ENCODE measurements around the gene GLDC. TPM values are rescaled to one million over a fixed set of nuclear protein-coding genes. Genes with fewer than 3 reads are reported as not detected.

Gene GLDC
- total and polyA plus RNA-seq, 2 donors, result 0.74 to 2.9 TPM

GRCh38 chr9:6644346-6645104 is 1.0 kb downstream of the GLDC start:
- Histone ChIP-seq H3K27ac (ENCODE audit: low read depth) (no peak overlapping the region), H3K4me1 (ENCODE audit: insufficient read depth) (no peaks in the 10 kb centered on the region), H3K36me3 (ENCODE audit: insufficient read depth) (no peaks in the 10 kb centered on the region), H3K4me3 (ENCODE audit: low read depth, low read length) (no peak overlapping the region)
- DNase-seq (ENCODE audit: extremely low spot score), result no peak
- 6% methylated on average over 26 of the region's 26 CpGs for WGBS

GRCh38 chr9:6641961-6642360 is 3.6 kb downstream of the GLDC start:
- Histone ChIP-seq H3K27ac (ENCODE audit: low read depth) (no peak overlapping the region), H3K4me1 (ENCODE audit: insufficient read depth) (no peaks in the 10 kb centered on the region), H3K4me3 (ENCODE audit: low read depth, low read length) (no peak overlapping the region), H3K36me3 (ENCODE audit: insufficient read depth) (no peaks in the 10 kb centered on the region)
- no peak for DNase-seq (ENCODE audit: extremely low spot score)
- WGBS, result 80% methylated on average over 2 of the region's 2 CpGs

- WGBS, result 69% methylated on average over 2 of the region's 2 CpGs
- no peaks in the 10 kb centered on the region for H3K4me1 ChIP-seq (ENCODE audit: insufficient read depth)
- H3K4me3 ChIP-seq (ENCODE audit: low read depth, low read length), result no peak overlapping the region
- no peaks in the 10 kb centered on the region for H3K36me3 ChIP-seq (ENCODE audit: insufficient read depth)
- DNase-seq (ENCODE audit: extremely low spot score), result no peak
- no peak overlapping the region for H3K27ac ChIP-seq (ENCODE audit: low read depth)
Measured at GRCh38 chr9:6641561-6641960, 4.0 kb downstream of the GLDC start.

GRCh38 chr9:6641056-6641455 is 4.5 kb downstream of the GLDC start:
- Histone ChIP-seq H3K36me3 (ENCODE audit: insufficient read depth) (no peaks in the 10 kb centered on the region), H3K4me1 (ENCODE audit: insufficient read depth) (no peaks in the 10 kb centered on the region), H3K4me3 (ENCODE audit: low read depth, low read length) (no peak overlapping the region), H3K27ac (ENCODE audit: low read depth) (no peak overlapping the region)
- DNase-seq (ENCODE audit: extremely low spot score), result no peak
- WGBS, result 66% methylated on average over 5 of the region's 5 CpGs

- Histone ChIP-seq H3K4me3 (ENCODE audit: low read depth, low read length) (no peak overlapping the region), H3K27ac (ENCODE audit: low read depth) (no peak overlapping the region), H3K4me1 (ENCODE audit: insufficient read depth) (no peaks in the 10 kb centered on the region), H3K36me3 (ENCODE audit: insufficient read depth) (no peaks in the 10 kb centered on the region)
- no peak for DNase-seq (ENCODE audit: extremely low spot score)
- 67% methylated on average over 9 of the region's 9 CpGs for WGBS
Measured at GRCh38 chr9:6640268-6641051, 5.1 kb downstream of the GLDC start.

- Histone ChIP-seq H3K36me3 (ENCODE audit: insufficient read depth) (no peaks in the 10 kb centered on the region), H3K27ac (ENCODE audit: low read depth) (no peak overlapping the region), H3K4me3 (ENCODE audit: low read depth, low read length) (no peak overlapping the region), H3K4me1 (ENCODE audit: insufficient read depth) (no peaks in the 10 kb centered on the region)
- 59% methylated on average over 3 of the region's 3 CpGs for whole genome bisulfite sequencing
- no peak for DNase-seq (ENCODE audit: extremely low spot score)
Measured at GRCh38 chr9:6639622-6640021, 5.9 kb downstream of the GLDC start.

- H3K4me1 ChIP-seq (ENCODE audit: insufficient read depth), result no peaks in the 10 kb centered on the region
- H3K4me3 ChIP-seq (ENCODE audit: low read depth, low read length), result no peak overlapping the region
- DNase-seq (ENCODE audit: extremely low spot score), result no peak
- no peak overlapping the region for H3K27ac ChIP-seq (ENCODE audit: low read depth)
- 83% methylated on average over 7 of the region's 7 CpGs for WGBS
- no peaks in the 10 kb centered on the region for H3K36me3 ChIP-seq (ENCODE audit: insufficient read depth)
Measured at GRCh38 chr9:6634444-6634843, 11.1 kb downstream of the GLDC start.

GRCh38 chr9:6633378-6633777 is 12.2 kb downstream of the GLDC start:
- WGBS, result 74% methylated on average over 3 of the region's 3 CpGs
- no peak for DNase-seq (ENCODE audit: extremely low spot score)
- Histone ChIP-seq H3K4me3 (ENCODE audit: low read depth, low read length) (no peak overlapping the region), H3K4me1 (ENCODE audit: insufficient read depth) (peaks cover 1% of the 10 kb centered on the region), H3K27ac (ENCODE audit: low read depth) (no peak overlapping the region), H3K36me3 (ENCODE audit: insufficient read depth) (no peaks in the 10 kb centered on the region)

GRCh38 chr9:6632516-6633183 is 12.9 kb downstream of the GLDC start:
- no peak overlapping the region for H3K27ac ChIP-seq (ENCODE audit: low read depth)
- H3K4me3 ChIP-seq (ENCODE audit: low read depth, low read length), result no peak overlapping the region
- H3K4me1 ChIP-seq (ENCODE audit: insufficient read depth), result peaks cover 2% of the 10 kb centered on the region
- no peaks in the 10 kb centered on the region for H3K36me3 ChIP-seq (ENCODE audit: insufficient read depth)
- 71% methylated on average over 19 of the region's 19 CpGs for WGBS
- no peak for DNase-seq (ENCODE audit: extremely low spot score)

GRCh38 chr9:6631207-6631512 is 14.4 kb downstream of the GLDC start:
- Histone ChIP-seq H3K36me3 (ENCODE audit: insufficient read depth) (no peaks in the 10 kb centered on the region), H3K4me3 (ENCODE audit: low read depth, low read length) (no peak overlapping the region), H3K4me1 (ENCODE audit: insufficient read depth) (peaks cover 2% of the 10 kb centered on the region), H3K27ac (ENCODE audit: low read depth) (no peak overlapping the region)
- no peak for DNase-seq (ENCODE audit: extremely low spot score)
- WGBS, result 86% methylated on average over 4 of the region's 4 CpGs

GRCh38 chr9:6630502-6631206 is 14.9 kb downstream of the GLDC start:
- H3K4me3 ChIP-seq (ENCODE audit: low read depth, low read length), result no peak overlapping the region
- no peaks in the 10 kb centered on the region for H3K36me3 ChIP-seq (ENCODE audit: insufficient read depth)
- no peak overlapping the region for H3K27ac ChIP-seq (ENCODE audit: low read depth)
- H3K4me1 ChIP-seq (ENCODE audit: insufficient read depth), result peaks cover 2% of the 10 kb centered on the region
- no peak for DNase-seq (ENCODE audit: extremely low spot score)
- WGBS, result 91% methylated on average over 11 of the region's 11 CpGs

- H3K36me3 ChIP-seq (ENCODE audit: insufficient read depth), result no peaks in the 10 kb centered on the region
- H3K4me1 ChIP-seq (ENCODE audit: insufficient read depth), result peaks cover 2% of the 10 kb centered on the region
- DNase-seq (ENCODE audit: extremely low spot score), result no peak
- no peak overlapping the region for H3K27ac ChIP-seq (ENCODE audit: low read depth)
- no peak overlapping the region for H3K4me3 ChIP-seq (ENCODE audit: low read depth, low read length)
- 67% methylated on average over 2 of the region's 2 CpGs for WGBS
Measured at GRCh38 chr9:6628704-6629103, 16.8 kb downstream of the GLDC start.

GRCh38 chr9:6625363-6625762 is 20.2 kb downstream of the GLDC start:
- DNase-seq (ENCODE audit: extremely low spot score), result no peak
- Histone ChIP-seq H3K27ac (ENCODE audit: low read depth) (no peak overlapping the region), H3K36me3 (ENCODE audit: insufficient read depth) (no peaks in the 10 kb centered on the region), H3K4me3 (ENCODE audit: low read depth, low read length) (no peak overlapping the region), H3K4me1 (ENCODE audit: insufficient read depth) (peaks cover 2% of the 10 kb centered on the region)
- WGBS, result 45% methylated on average over 2 of the region's 2 CpGs

All from urinary bladder (tissue), 4 donors.